HEK293T (cell line): ENCODE data around the gene TXNL4A.

Experiments used
- CTCF ChIA-PET: fragments of 350-600 bp; formaldehyde crosslinking; extraction: SDS; loops from one replicate; lab custom pipeline; 2021; ENCODE audit warnings: antibody characterized with exemption, inconsistent platforms; lab: Yijun Ruan, JAX
- POLR2A ChIA-PET: fragments of 350-600 bp; formaldehyde crosslinking; extraction: SDS; loops from one replicate; lab custom pipeline; 2020; ENCODE audit warnings: antibody characterized with exemption, inconsistent platforms; lab: Yijun Ruan, JAX
- DNase-seq: peaks from one replicate; pipeline ENCODE4 v3.0.0; 2012; ENCODE audit warnings: mixed read lengths; ENCODE audit errors: extremely low spot score
- ARNT ChIP-seq: fragments of 450-650 bp; IDR thresholded peaks from 2 replicates; pipeline ENCODE4 v1.6.1; 2017; ENCODE audit warnings: mild to moderate bottlenecking
- BHLHE40 ChIP-seq: fragments of 450-650 bp; IDR thresholded peaks from 2 replicates; pipeline ENCODE4 v1.6.1; 2016; ENCODE audit warnings: mild to moderate bottlenecking, moderate library complexity, borderline replicate concordance
- CTBP1 ChIP-seq: fragments of 450-650 bp; IDR thresholded peaks from 2 replicates; pipeline ENCODE4 v1.6.1; 2016; ENCODE audit warnings: borderline replicate concordance
- ELF4 ChIP-seq: fragments of 450-650 bp; IDR thresholded peaks from 2 replicates; pipeline ENCODE4 v1.6.1; 2017; ENCODE audit warnings: antibody characterized with exemption
- FOXA1 ChIP-seq: fragments of 450-650 bp; IDR thresholded peaks from 2 replicates; pipeline ENCODE4 v1.6.1; 2016; ENCODE audit warnings: mild to moderate bottlenecking
- FOXK2 ChIP-seq: fragments of 450-650 bp; IDR thresholded peaks from 2 replicates; pipeline ENCODE4 v1.6.1; 2016; ENCODE audit warnings: mild to moderate bottlenecking
- FOXM1 ChIP-seq: fragments of 450-650 bp; IDR thresholded peaks from 2 replicates; pipeline ENCODE4 v1.6.1; 2017; ENCODE audit warnings: mild to moderate bottlenecking, borderline replicate concordance
- HDGF ChIP-seq: fragments of 450-650 bp; IDR thresholded peaks from 2 replicates; pipeline ENCODE4 v1.6.1; 2017; ENCODE audit warnings: antibody characterized with exemption, borderline replicate concordance
- L3MBTL2 ChIP-seq: fragments of 450-650 bp; conservative IDR thresholded peaks from 2 replicates; pipeline ENCODE4 v1.6.1; 2016; ENCODE audit warnings: mild to moderate bottlenecking
- LEF1 ChIP-seq: fragments of 450-650 bp; IDR thresholded peaks from 2 replicates; pipeline ENCODE4 v1.6.1; 2017; ENCODE audit warnings: mild to moderate bottlenecking, borderline replicate concordance
- NFRKB ChIP-seq: fragments of 450-650 bp; IDR thresholded peaks from 2 replicates; pipeline ENCODE4 v1.6.1; 2016; ENCODE audit warnings: mild to moderate bottlenecking, moderate library complexity
- SP1 ChIP-seq: fragments of 450-650 bp; IDR thresholded peaks from 2 replicates; pipeline ENCODE4 v1.6.1; 2017
- SUZ12 ChIP-seq: fragments of 450-650 bp; IDR thresholded peaks from 2 replicates; pipeline ENCODE4 v1.6.1; 2016; ENCODE audit warnings: mild to moderate bottlenecking
- TARDBP ChIP-seq: fragments of 450-650 bp; IDR thresholded peaks from 2 replicates; pipeline ENCODE4 v1.6.1; 2016
- ZNF384 ChIP-seq: fragments of 450-650 bp; IDR thresholded peaks from 2 replicates; pipeline ENCODE4 v1.6.1; 2016
- TF ChIP-seq, protein P1 (sequence below): fragments of 450-650 bp; IDR thresholded peaks from 2 replicates; pipeline ENCODE4 v1.6.1; 2016

Gene TXNL4A

GRCh38 chr18:79988451-79989194 lies at the start of gene TXNL4A:
Gene TXNL4A (minus strand): TSS chr18:79988563. CDS start chr18:79988392, 171 bp downstream.
- ChIA-PET POLR2A (interaction anchor here (0.7 to 1.9 kb wide), 5 partner anchors 9 to 120 kb away, joined by 3 to 8 read pairs (median 4); partner anchors contain the start of gene ADNP2), CTCF (no interaction called here)
- peak; percentile 75 for DNase-seq
- no peak for TF ChIP-seq L3MBTL2
- TF ChIP-seq FOXA1: no peak
- TF ChIP-seq ARNT: no peak
- no peak for TF ChIP-seq SUZ12
- no peak for TF ChIP-seq ELF4
- no peak for TF ChIP-seq TARDBP
- no peak for TF ChIP-seq NFRKB
- TF ChIP-seq FOXK2: no peak
- TF ChIP-seq ZNF384: no peak
- no peak for TF ChIP-seq SP1
- TF ChIP-seq LEF1: no peak
- TF ChIP-seq, protein P1, sequence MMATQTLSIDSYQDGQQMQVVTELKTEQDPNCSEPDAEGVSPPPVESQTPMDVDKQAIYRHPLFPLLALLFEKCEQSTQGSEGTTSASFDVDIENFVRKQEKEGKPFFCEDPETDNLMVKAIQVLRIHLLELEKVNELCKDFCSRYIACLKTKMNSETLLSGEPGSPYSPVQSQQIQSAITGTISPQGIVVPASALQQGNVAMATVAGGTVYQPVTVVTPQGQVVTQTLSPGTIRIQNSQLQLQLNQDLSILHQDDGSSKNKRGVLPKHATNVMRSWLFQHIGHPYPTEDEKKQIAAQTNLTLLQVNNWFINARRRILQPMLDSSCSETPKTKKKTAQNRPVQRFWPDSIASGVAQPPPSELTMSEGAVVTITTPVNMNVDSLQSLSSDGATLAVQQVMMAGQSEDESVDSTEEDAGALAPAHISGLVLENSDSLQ: no peak
- no peak for TF ChIP-seq FOXM1

DNA sequence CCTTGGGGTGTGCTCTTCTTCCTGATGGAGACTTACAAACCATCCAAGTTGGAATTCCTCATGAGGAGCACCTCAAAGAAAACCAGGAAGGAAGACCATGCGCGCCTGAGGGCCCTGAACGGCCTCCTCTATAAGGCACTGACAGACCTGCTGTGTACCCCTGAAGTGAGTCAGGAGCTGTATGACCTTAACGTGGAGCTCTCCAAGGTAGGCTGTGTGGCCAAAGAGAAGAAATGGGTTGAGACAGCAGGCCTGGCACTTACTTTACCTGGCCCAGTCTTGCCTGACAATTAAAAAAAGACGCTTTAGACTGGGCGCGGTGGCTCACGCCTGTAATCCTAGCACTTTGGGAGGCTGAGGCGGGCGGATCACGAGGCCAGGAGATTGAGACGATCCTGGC lies 48.9 kb upstream of the TXNL4A start:
- POLR2A ChIA-PET: no interaction called here
- no peak for TF ChIP-seq ARNT
- no peak for TF ChIP-seq HDGF
- no peak for TF ChIP-seq BHLHE40
- TF ChIP-seq TARDBP: no peak
- TF ChIP-seq L3MBTL2: no peak
- no peak for TF ChIP-seq FOXM1
- TF ChIP-seq FOXK2: no peak
- TF ChIP-seq CTBP1: no peak
- no peak for TF ChIP-seq FOXA1
- no peak for TF ChIP-seq NFRKB
- no peak for TF ChIP-seq SP1
- TF ChIP-seq, protein P1: no peak
- no peak for TF ChIP-seq ZNF384
- no peak for TF ChIP-seq SUZ12
- no peak for TF ChIP-seq LEF1
- CTCF ChIA-PET: no interaction called here

DNA sequence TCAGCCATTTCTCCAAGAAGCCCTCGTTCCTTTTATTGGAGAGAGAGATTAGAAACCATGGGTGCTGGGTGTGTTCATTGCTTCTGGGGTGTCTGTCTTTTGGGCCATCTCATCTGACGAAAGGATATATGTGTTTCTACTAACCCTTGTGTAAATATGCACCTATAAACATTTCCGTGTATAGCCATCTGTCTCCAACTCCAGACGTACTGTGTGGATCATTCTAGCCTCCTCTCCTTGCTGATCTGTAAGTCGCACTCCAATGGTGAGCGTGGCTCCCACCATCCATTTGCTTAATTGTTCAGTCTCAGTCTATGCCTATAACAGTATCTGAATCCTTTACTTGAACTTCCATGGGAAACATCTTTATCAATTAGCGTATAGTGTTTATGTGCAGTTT lies 47.6 kb upstream of the TXNL4A start:
- DNase-seq: no peak
- POLR2A ChIA-PET: no interaction called here
- CTCF ChIA-PET: no interaction called here
- TF ChIP-seq L3MBTL2: no peak
- no peak for TF ChIP-seq SP1
- TF ChIP-seq HDGF: no peak

More for the DNA sequence above, 48.9 kb upstream of the TXNL4A start:
- no peak for DNase-seq

DNA sequence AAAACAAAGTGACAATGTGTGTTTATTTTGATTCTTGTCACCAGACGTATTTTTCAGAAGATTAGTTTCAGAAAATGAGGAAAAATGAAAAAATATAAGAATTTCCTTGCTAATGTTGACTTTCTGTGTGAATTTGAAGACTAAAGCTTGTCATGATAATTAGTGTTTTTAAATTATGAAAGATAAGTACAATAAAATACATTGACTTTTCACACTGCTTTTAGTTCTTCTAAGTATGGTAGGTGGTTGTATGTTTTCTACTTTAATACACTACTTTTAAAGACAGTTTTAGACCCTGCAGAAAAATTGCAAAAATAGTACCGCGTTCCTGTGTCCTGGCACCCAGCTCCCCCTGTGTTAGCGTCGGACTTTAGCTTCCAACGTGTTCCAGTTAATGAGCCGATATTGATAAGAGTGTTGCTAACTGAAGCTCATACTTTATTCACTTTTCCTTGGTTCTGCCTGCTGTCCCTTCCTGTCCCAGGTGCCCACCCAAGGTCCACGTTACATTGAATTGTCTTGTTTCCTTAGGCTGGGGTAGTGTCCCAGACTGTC lies 46.6 kb upstream of the TXNL4A start:
- no peak for DNase-seq
- TF ChIP-seq NFRKB: no peak
- TF ChIP-seq ARNT: no peak
- TF ChIP-seq LEF1: no peak
- no peak for TF ChIP-seq TARDBP
- no peak for TF ChIP-seq SP1
- TF ChIP-seq FOXA1: no peak
- no peak for TF ChIP-seq FOXM1
- TF ChIP-seq, protein P1: no peak
- TF ChIP-seq SUZ12: no peak
- TF ChIP-seq CTBP1: no peak
- TF ChIP-seq BHLHE40: no peak
- no peak for TF ChIP-seq L3MBTL2
- no peak for TF ChIP-seq ZNF384
- no peak for TF ChIP-seq HDGF
- TF ChIP-seq FOXK2: no peak
- TF ChIP-seq ELF4: no peak
- CTCF ChIA-PET: no interaction called here
- POLR2A ChIA-PET: no interaction called here

GRCh38 chr18:80034068-80034851 lies 45.9 kb upstream of the TXNL4A start, which contains the start of gene RBFA:
Gene RBFA (plus strand): TSS chr18:80034434. CDS start chr18:80034496, 62 bp downstream.
- ChIA-PET POLR2A (interaction anchor here (1.4 kb wide), 1 partner anchor 81 kb away, joined by 3 read pairs; no protein-coding TSS in a partner anchor), CTCF (interaction anchor here (0.7 kb wide), 1 partner anchor 67 kb away, joined by 3 read pairs; no protein-coding TSS in a partner anchor)
- DNase-seq: peak; percentile 90
- TF ChIP-seq HDGF: no peak
- peak; percentile 80; the same call in 1 of the 2 replicates for TF ChIP-seq SP1
- no peak for TF ChIP-seq ARNT
- TF ChIP-seq ZNF384: no peak
- TF ChIP-seq FOXM1: no peak
- TF ChIP-seq L3MBTL2: peak; percentile 76
